ENCODE results near the gene C16orf74. TPM values are rescaled to one million over a fixed set of nuclear protein-coding genes. Genes with fewer than 3 reads are reported as not detected.

The C16orf74 gene
- total and polyA plus RNA-seq, 2 of the 8 experiments (the other 6 are each of a cell fraction or from before 2014, with no cell fraction given), result 7.3 to 9.3 TPM

DNA sequence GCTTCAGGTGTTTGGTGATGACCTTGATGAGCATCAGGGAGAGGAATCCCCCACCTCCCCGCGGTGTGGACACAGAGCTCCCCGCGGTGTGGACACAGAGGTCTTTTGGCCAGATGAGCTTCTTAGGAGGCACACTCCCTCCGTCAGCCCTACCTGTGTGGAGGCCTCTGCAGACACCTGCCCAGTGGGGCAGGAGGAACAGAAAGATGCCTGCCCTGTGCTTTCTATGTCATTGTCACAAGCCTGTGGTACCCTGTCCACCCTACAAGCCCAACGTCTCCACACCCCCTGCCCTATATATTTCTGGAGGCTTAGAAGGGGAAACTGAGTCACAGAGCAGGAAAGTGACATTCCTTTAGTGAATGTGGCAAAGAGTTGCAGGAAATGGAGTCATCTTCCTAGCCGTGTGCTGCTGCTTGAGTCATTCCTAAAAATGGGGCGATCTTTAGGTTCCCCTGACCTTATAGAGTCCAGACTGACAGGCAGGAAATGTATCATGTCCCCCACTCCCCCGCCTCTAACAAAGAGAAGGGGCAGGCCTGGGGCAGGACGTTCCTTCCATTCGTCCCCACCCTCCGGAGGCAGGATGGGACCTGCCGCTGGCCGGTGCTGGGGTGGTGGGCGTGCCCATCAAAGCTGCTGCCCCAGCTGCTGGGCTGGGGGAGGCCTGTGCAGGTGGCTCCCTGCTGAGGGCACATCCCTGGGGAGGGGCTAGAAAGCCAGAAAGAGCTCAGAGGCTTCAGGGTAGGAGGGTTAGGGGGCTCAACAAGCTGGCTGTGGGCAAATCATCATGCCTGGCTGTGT lies 1.0 kb upstream of the C16orf74 start (continued):
- TF ChIP-seq KDM5A (IDR thresholded peaks at IDR 0.05; ENCODE audit: low read length) (no peak), RXRA (IDR thresholded peaks at IDR 0.05; ENCODE audit: insufficient read depth, low read depth, low read length) (no peak), EZH2 (IDR thresholded peaks at IDR 0.05; ENCODE audit: low read depth, low read length, severe bottlenecking) (no peak), KDM1A (IDR thresholded peaks at IDR 0.05; ENCODE audit: borderline replicate concordance, low read length) (no peak), ASH2L (IDR thresholded peaks at IDR 0.05; ENCODE audit: low read length) (no peak), NRF1 (IDR thresholded peaks at IDR 0.05; ENCODE audit: low read depth, low read length) (no peak)
- TF ChIP-seq, protein P1, sequence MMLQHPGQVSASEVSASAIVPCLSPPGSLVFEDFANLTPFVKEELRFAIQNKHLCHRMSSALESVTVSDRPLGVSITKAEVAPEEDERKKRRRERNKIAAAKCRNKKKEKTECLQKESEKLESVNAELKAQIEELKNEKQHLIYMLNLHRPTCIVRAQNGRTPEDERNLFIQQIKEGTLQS (IDR thresholded peaks at IDR 0.05; ENCODE audit: insufficient read depth, low read depth, low read length), result no peak
